ENCODE results near the gene CACNA1C.
"Not testable (repeated sequence)": the region's sequence is repeated elsewhere in the genome, so short reads cannot be mapped to it uniquely, and the experiment has no call there.

The CACNA1C gene

GRCh38 chr12:2739832-2740641, 687.2 kb downstream of the CACNA1C start:
- DNase-seq, result no peak

GRCh38 chr12:2742037-2742436, 689.2 kb downstream of the CACNA1C start:
- not testable (repeated sequence) for DNase-seq

GRCh38 chr12:2743478-2743877, 690.7 kb downstream of the CACNA1C start:
- DNase-seq, result no peak

- DNase-seq, result no peak
Measured at GRCh38 chr12:2745655-2746054, 692.9 kb downstream of the CACNA1C start.
